WERI-Rb-1 (cell line): ENCODE measurements around the gene ARHGAP21.
"Not testable (repeated sequence)": the region's sequence is repeated elsewhere in the genome, so short reads cannot be mapped to it uniquely, and the experiment has no call there.

Experiments used
- DNase-seq: peaks from one replicate; pipeline ENCODE4 v3.0.0-alpha.2; 2020
- H3K27ac ChIP-seq: fragments of 250-450 bp; sonication (Bioruptor Pico); 2 replicates; pipeline ENCODE4 v1.5.1; 2020; ENCODE audit warnings: mild to moderate bottlenecking, moderate library complexity
- H3K27me3 ChIP-seq: fragments of 250-450 bp; sonication (Bioruptor Pico); 2 replicates; pipeline ENCODE4 v1.5.1; 2021; ENCODE audit warnings: mild to moderate bottlenecking, low read depth, moderate library complexity; ENCODE audit not compliant: insufficient read depth, severe bottlenecking
- H3K36me3 ChIP-seq: fragments of 250-450 bp; sonication (Bioruptor Pico); 2 replicates; pipeline ENCODE4 v1.5.1; 2020; ENCODE audit warnings: mild to moderate bottlenecking, moderate library complexity
- H3K4me3 ChIP-seq: 2 replicates; pipeline ENCODE4 v1.5.1; 2011; ENCODE audit warnings: low read depth, mild to moderate bottlenecking, control low read depth, low read length
- H3K9me3 ChIP-seq: fragments of 250-450 bp; sonication (Bioruptor Pico); 2 replicates; pipeline ENCODE4 v1.5.1; 2021; ENCODE audit warnings: mild to moderate bottlenecking, moderate library complexity; ENCODE audit not compliant: severe bottlenecking
- CTCF ChIP-seq: IDR thresholded peaks from 2 replicates; pipeline ENCODE4 v1.5.1; 2011; ENCODE audit warnings: low read depth, mild to moderate bottlenecking, control low read depth, inconsistent platforms, low read length

Gene ARHGAP21

GRCh38 chr10:24661376-24661775 is 62.3 kb downstream of the ARHGAP21 start:
- no peak for DNase-seq
- H3K36me3 ChIP-seq: no peaks in the 10 kb centered on the region
- TF ChIP-seq CTCF: no peak

GRCh38 chr10:24658319-24658718 is 65.4 kb downstream of the ARHGAP21 start:
- not testable (repeated sequence) for H3K4me3 ChIP-seq, H3K27ac ChIP-seq, H3K9me3 ChIP-seq, DNase-seq, H3K27me3 ChIP-seq, H3K36me3 ChIP-seq

More at GRCh38 chr10:24661376-24661775, 62.3 kb downstream of the ARHGAP21 start:
- no peaks in the 10 kb centered on the region for H3K9me3 ChIP-seq
- H3K27ac ChIP-seq: no peak overlapping the region
- no peaks in the 10 kb centered on the region for H3K27me3 ChIP-seq
- no peak overlapping the region for H3K4me3 ChIP-seq

GRCh38 chr10:24656326-24656725 is 67.4 kb downstream of the ARHGAP21 start:
- H3K36me3 ChIP-seq, H3K27me3 ChIP-seq, H3K4me3 ChIP-seq, H3K27ac ChIP-seq, DNase-seq, H3K9me3 ChIP-seq: not testable (repeated sequence)

- H3K36me3 ChIP-seq: no peaks in the 10 kb centered on the region
- no peak overlapping the region for H3K27ac ChIP-seq
- H3K27me3 ChIP-seq: no peaks in the 10 kb centered on the region
- H3K9me3 ChIP-seq: no peaks in the 10 kb centered on the region
- no peak for TF ChIP-seq CTCF
- no peak overlapping the region for H3K4me3 ChIP-seq
- no peak for DNase-seq
Measured at GRCh38 chr10:24652381-24652957, 71.2 kb downstream of the ARHGAP21 start.

GRCh38 chr10:24651923-24652322 is 71.8 kb downstream of the ARHGAP21 start:
- no peak for DNase-seq
- Histone ChIP-seq H3K4me3 (no peak overlapping the region), H3K27me3 (no peaks in the 10 kb centered on the region), H3K9me3 (no peaks in the 10 kb centered on the region), H3K36me3 (no peaks in the 10 kb centered on the region), H3K27ac (no peak overlapping the region)
- TF ChIP-seq CTCF: no peak

- Histone ChIP-seq H3K27ac (no peak overlapping the region), H3K36me3 (no peaks in the 10 kb centered on the region), H3K27me3 (no peaks in the 10 kb centered on the region), H3K4me3 (no peak overlapping the region), H3K9me3 (no peaks in the 10 kb centered on the region)
- no peak for TF ChIP-seq CTCF
- no peak for DNase-seq
Measured at GRCh38 chr10:24650669-24651391, 72.9 kb downstream of the ARHGAP21 start.

GRCh38 chr10:24645784-24646183 is 77.9 kb downstream of the ARHGAP21 start:
- no peak overlapping the region for H3K4me3 ChIP-seq
- DNase-seq: no peak
- H3K27ac ChIP-seq: no peak overlapping the region
- no peaks in the 10 kb centered on the region for H3K36me3 ChIP-seq
- no peaks in the 10 kb centered on the region for H3K27me3 ChIP-seq
- TF ChIP-seq CTCF: no peak
- no peaks in the 10 kb centered on the region for H3K9me3 ChIP-seq
